Fibroblast of lung (primary cell): ENCODE measurements around the gene RENBP. TPM values are rescaled to one million over a fixed set of nuclear protein-coding genes. Genes with fewer than 3 reads are reported as not detected.

Experiments
- DNase-seq, 2 donors: peaks; one replicate each; pipeline versions ENCODE4 v3.0.0 to v3.0.0-alpha.2; 2010; ENCODE audit warnings: low read depth in 2 of 2
- H2AFZ ChIP-seq: 2 replicates; pipeline ENCODE4 v1.5.1; 2012; ENCODE audit warnings: low read length, control low read depth, inconsistent platforms
- H3K27ac ChIP-seq: 2 replicates; pipeline ENCODE4 v1.5.1; 2011; ENCODE audit warnings: low read length, control low read depth; ENCODE audit not compliant: insufficient read depth
- H3K27me3 ChIP-seq: 2 replicates; pipeline ENCODE4 v1.5.1; 2011; ENCODE audit warnings: mild to moderate bottlenecking, low read length; ENCODE audit not compliant: control insufficient read depth, insufficient read depth
- H3K36me3 ChIP-seq: 2 replicates; pipeline ENCODE4 v1.5.1; 2011; ENCODE audit warnings: low read length; ENCODE audit not compliant: control insufficient read depth, insufficient read depth
- H3K4me1 ChIP-seq: 2 replicates; pipeline ENCODE4 v1.5.1; 2011; ENCODE audit warnings: low read length; ENCODE audit not compliant: control insufficient read depth, insufficient read depth; ENCODE audit errors: extremely low read depth
- H3K4me2 ChIP-seq: 2 replicates; pipeline ENCODE4 v1.5.1; 2011; ENCODE audit warnings: low read length, control low read depth; ENCODE audit not compliant: insufficient read depth; ENCODE audit errors: extremely low read depth
- H3K4me3 ChIP-seq, 4 experiments: fragments of 200-600 bp in 1 of 4; sonication (generic) in 1 of 4; replicated peaks in 1 of 4; 2 replicates each; pipeline ENCODE4 v1.5.1; 2011 to 2016; ENCODE audit warnings: low read length in 4 of 4, low read depth in 3 of 4, mild to moderate bottlenecking in 3 of 4, control low read depth in 2 of 4, inconsistent platforms in 1 of 4, mixed read lengths in 1 of 4; ENCODE audit not compliant: insufficient read depth in 1 of 4; ENCODE audit errors: control extremely low read depth in 1 of 4
- H3K79me2 ChIP-seq: 2 replicates; pipeline ENCODE4 v1.5.1; 2012; ENCODE audit warnings: mild to moderate bottlenecking, low read length, inconsistent platforms; ENCODE audit not compliant: control insufficient read depth, insufficient read depth
- H3K9ac ChIP-seq: 2 replicates; pipeline ENCODE4 v1.5.1; 2011; ENCODE audit warnings: mild to moderate bottlenecking, low read length, control low read depth; ENCODE audit not compliant: insufficient read depth
- H3K9me3 ChIP-seq: 2 replicates; pipeline ENCODE4 v1.5.1; 2012; ENCODE audit warnings: low read depth, low read length; ENCODE audit not compliant: control insufficient read depth, insufficient read depth
- H4K20me1 ChIP-seq: 2 replicates; pipeline ENCODE4 v1.5.1; 2011; ENCODE audit warnings: low read length; ENCODE audit not compliant: control insufficient read depth, insufficient read depth; ENCODE audit errors: extremely low read depth
- CTCF ChIP-seq, 2 donors: IDR thresholded peaks in 1 of 2; conservative IDR thresholded peaks in 1 of 2; 1 replicate in 1 of 2; 2 replicates in 1 of 2; pipeline ENCODE4 v1.5.1; 2011 to 2012; ENCODE audit warnings: low read length in 2 of 2, control low read depth in 1 of 2, inconsistent platforms in 1 of 2, low read depth in 1 of 2, mild to moderate bottlenecking in 1 of 2
- EZH2 ChIP-seq: IDR thresholded peaks from 2 replicates; pipeline ENCODE4 v1.5.1; 2012; ENCODE audit warnings: low read length, control low read depth, mild to moderate bottlenecking; ENCODE audit errors: missing control alignments
- polyA plus RNA-seq, 2 donors: library from polyadenylated mRNA; depleted of rRNA in 1 of 2; stranded (reverse) in 1 of 2; unstranded in 1 of 2; fragments of >200 nt; gene quantifications; 2 replicates each; pipeline ENCODE4 v1.2.1, GENCODE V29; 2011 to 2012; ENCODE audit warnings: missing spikeins in 1 of 2
- total RNA-seq: library from RNA; depleted of rRNA; stranded (reverse); fragments of >200 nt; gene quantifications from 2 replicates; pipeline ENCODE4 v1.2.1, GENCODE V29; 2014

RENBP gene
- total and polyA plus RNA-seq, 2 donors (not counting 1 experiment from before 2014, with no cell fraction given) = 0.92 to 8.8 TPM

DNA sequence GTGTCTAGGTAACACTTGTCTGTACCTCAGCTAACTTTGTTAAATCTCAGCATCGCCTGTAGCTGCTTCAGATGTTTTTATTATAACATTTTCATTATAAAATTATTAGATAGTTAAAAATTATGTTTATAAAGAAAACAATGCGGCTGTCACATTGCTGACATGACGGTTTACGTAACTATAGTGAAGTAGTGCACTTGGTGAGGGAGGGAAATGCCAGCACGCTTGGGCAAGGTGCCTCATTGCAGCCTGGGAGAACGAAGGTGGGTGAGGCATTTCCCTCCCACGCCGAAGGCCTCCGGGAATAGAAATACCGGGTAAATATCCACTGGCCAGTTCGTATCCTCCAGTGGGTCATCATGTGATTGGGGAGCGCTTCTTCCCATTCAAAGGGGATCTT, 44.0 kb upstream of the RENBP start:
- Histone ChIP-seq H2AFZ (no peak overlapping the region), H3K9me3 (no peaks in the 10 kb centered on the region), H3K4me1 (no peaks in the 10 kb centered on the region), H3K4me3 (no peak overlapping the region), H3K4me2 (no peak overlapping the region), H3K79me2 (no peaks in the 10 kb centered on the region), H3K9ac (no peak overlapping the region), H3K27ac (no peak overlapping the region), H4K20me1 (no peaks in the 10 kb centered on the region), H3K36me3 (no peaks in the 10 kb centered on the region), H3K27me3 (no peaks in the 10 kb centered on the region)
- TF ChIP-seq CTCF (conservative IDR thresholded peaks at IDR 0.05 in 1 of 2, IDR thresholded peaks at IDR 0.05 in 1 of 2; ENCODE audit: low read depth in 1 of 2, low read length in 2 of 2) (no peak), EZH2 (no peak)
- no peak for DNase-seq

DNA sequence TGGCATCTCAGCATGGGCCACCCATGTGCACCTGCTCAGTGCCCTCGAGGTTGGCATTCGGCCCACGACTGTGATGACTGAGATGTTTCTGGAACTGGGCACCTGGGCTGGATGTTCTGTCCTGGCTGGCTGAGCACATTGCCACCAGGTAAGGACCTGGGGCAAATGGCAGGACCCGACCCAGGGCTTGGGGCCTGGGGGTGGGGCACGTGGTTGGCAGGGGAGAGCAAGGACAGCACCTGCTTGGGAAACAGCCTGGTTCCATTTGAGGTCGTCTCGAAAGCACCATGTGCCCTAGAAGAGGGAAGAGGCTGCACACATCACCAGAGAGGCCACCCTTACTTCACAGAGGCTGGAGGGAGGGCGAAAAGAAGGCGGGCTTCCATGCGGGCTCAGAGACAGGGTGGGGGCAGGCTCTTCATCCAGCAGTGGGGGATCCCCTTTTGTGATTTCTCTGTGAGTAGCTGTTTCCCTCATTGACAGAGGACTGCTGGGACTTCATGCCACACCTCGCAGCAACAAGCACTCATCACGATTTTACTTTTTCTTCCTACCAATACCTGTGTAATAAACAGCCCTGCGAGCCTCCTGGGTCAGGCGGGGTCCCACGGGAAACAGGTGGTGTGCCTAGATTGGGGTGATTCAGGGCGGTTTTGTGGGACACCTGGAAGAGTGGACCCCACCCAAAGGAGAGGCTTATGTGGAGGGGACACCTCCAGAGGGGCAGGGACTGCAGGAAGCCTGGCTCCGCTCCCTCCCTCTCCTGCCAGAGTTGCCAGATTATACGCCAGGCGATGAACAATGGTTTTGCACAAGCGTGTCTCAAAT, 40.1 kb upstream of the RENBP start:
- no peak for TF ChIP-seq EZH2
- TF ChIP-seq CTCF (conservative IDR thresholded peaks at IDR 0.05 in 1 of 2, IDR thresholded peaks at IDR 0.05 in 1 of 2; ENCODE audit: low read depth in 1 of 2, low read length in 2 of 2) = no peak
- Histone ChIP-seq H3K27me3 (no peaks in the 10 kb centered on the region), H4K20me1 (no peaks in the 10 kb centered on the region), H3K9me3 (no peaks in the 10 kb centered on the region), H3K4me2 (no peak overlapping the region), H3K4me1 (no peaks in the 10 kb centered on the region), H3K4me3 (no peak overlapping the region), H3K36me3 (no peaks in the 10 kb centered on the region), H2AFZ (no peak overlapping the region), H3K79me2 (no peaks in the 10 kb centered on the region), H3K27ac (no peak overlapping the region), H3K9ac (no peak overlapping the region)
- DNase-seq = no peak

GRCh38 chrX:153983321-153983801, 38.9 kb upstream of the RENBP start:
- no peaks in the 10 kb centered on the region for H3K9me3 ChIP-seq
- no peak overlapping the region for H3K27ac ChIP-seq
- no peak for DNase-seq
- H3K79me2 ChIP-seq = no peaks in the 10 kb centered on the region
- H3K4me2 ChIP-seq = no peak overlapping the region
- H2AFZ ChIP-seq = no peak overlapping the region
- no peaks in the 10 kb centered on the region for H4K20me1 ChIP-seq
- no peaks in the 10 kb centered on the region for H3K4me1 ChIP-seq
- no peak overlapping the region for H3K9ac ChIP-seq
- no peak overlapping the region for H3K4me3 ChIP-seq
- H3K36me3 ChIP-seq = no peaks in the 10 kb centered on the region
- TF ChIP-seq EZH2 = no peak
- no peak for TF ChIP-seq CTCF (conservative IDR thresholded peaks at IDR 0.05 in 1 of 2, IDR thresholded peaks at IDR 0.05 in 1 of 2; ENCODE audit: low read depth in 1 of 2, low read length in 2 of 2)
- H3K27me3 ChIP-seq = no peaks in the 10 kb centered on the region
